ENCODE data around the gene PRAC1.

DNA sequence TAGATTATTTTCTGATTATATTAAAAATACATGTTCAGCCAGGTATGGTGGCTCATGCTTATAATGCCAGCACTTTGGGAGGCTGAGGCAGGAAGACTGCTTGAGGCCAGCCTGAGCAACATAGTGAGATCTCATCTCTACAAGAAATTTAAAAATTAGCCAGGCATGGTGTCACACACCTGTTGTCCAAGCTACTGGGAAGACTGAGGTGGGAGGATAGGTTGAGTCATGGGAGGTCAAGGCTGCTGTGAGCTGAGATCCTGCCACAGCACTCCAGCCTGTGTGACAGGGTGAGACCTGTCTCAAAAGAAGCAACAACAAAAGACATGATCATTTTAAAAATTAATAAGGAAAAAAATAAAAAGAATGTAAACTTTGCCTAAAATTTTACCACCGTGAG lies 40.7 kb downstream of the PRAC1 start:
- TF ChIP-seq RAD21 (IDR thresholded peaks at IDR 0.05; ENCODE audit: low read depth) (no peak), EGR1 (IDR thresholded peaks at IDR 0.05) (no peak), FOXM1 (IDR thresholded peaks at IDR 0.05; ENCODE audit: borderline replicate concordance, low read depth) (no peak), YY1 (IDR thresholded peaks at IDR 0.05; ENCODE audit: low read depth) (no peak), TAF1 (IDR thresholded peaks at IDR 0.05; ENCODE audit: low read depth) (no peak), ZBTB7A (IDR thresholded peaks at IDR 0.05; ENCODE audit: low read depth) (no peak), NFIC (IDR thresholded peaks at IDR 0.05) (no peak)
- TF ChIP-seq, protein P1, sequence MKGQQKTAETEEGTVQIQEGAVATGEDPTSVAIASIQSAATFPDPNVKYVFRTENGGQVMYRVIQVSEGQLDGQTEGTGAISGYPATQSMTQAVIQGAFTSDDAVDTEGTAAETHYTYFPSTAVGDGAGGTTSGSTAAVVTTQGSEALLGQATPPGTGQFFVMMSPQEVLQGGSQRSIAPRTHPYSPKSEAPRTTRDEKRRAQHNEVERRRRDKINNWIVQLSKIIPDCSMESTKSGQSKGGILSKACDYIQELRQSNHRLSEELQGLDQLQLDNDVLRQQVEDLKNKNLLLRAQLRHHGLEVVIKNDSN (IDR thresholded peaks at IDR 0.05): no peak
- TF ChIP-seq, protein P2, sequence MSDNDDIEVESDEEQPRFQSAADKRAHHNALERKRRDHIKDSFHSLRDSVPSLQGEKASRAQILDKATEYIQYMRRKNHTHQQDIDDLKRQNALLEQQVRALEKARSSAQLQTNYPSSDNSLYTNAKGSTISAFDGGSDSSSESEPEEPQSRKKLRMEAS (IDR thresholded peaks at IDR 0.05): no peak
- TF ChIP-seq, protein P3, sequence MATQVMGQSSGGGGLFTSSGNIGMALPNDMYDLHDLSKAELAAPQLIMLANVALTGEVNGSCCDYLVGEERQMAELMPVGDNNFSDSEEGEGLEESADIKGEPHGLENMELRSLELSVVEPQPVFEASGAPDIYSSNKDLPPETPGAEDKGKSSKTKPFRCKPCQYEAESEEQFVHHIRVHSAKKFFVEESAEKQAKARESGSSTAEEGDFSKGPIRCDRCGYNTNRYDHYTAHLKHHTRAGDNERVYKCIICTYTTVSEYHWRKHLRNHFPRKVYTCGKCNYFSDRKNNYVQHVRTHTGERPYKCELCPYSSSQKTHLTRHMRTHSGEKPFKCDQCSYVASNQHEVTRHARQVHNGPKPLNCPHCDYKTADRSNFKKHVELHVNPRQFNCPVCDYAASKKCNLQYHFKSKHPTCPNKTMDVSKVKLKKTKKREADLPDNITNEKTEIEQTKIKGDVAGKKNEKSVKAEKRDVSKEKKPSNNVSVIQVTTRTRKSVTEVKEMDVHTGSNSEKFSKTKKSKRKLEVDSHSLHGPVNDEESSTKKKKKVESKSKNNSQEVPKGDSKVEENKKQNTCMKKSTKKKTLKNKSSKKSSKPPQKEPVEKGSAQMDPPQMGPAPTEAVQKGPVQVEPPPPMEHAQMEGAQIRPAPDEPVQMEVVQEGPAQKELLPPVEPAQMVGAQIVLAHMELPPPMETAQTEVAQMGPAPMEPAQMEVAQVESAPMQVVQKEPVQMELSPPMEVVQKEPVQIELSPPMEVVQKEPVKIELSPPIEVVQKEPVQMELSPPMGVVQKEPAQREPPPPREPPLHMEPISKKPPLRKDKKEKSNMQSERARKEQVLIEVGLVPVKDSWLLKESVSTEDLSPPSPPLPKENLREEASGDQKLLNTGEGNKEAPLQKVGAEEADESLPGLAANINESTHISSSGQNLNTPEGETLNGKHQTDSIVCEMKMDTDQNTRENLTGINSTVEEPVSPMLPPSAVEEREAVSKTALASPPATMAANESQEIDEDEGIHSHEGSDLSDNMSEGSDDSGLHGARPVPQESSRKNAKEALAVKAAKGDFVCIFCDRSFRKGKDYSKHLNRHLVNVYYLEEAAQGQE (IDR thresholded peaks at IDR 0.05; ENCODE audit: low read depth): no peak
